Panc1 (cell line): Measurements from ENCODE around the gene BTLA. TPM values are rescaled to one million over a fixed set of nuclear protein-coding genes. Genes with fewer than 3 reads are reported as not detected.

Source experiments
- ATAC-seq: fragments of 200-7000 bp; cut with Tn5 transposase; 2 replicates; pipeline ENCODE4 v1.9.1; 2020; ENCODE audit warnings: mild to moderate bottlenecking, moderate library complexity
- BruUV-seq: library from RNA; stranded (reverse); fragments of 400-500 nt; replicated peaks from 2 replicates; lab custom pipeline; 2021; lab: Mats Ljungman, UMichigan
- CTCF ChIA-PET: fragments of 300-600 bp; sonication (Branson Sonifier 250); formaldehyde crosslinking; loops from one replicate; lab custom pipeline; 2022; ENCODE audit warnings: antibody characterized with exemption; lab: Charles Lee
- POLR2A ChIA-PET: fragments of 300-600 bp; sonication (Branson Sonifier 250); formaldehyde crosslinking; loops from one replicate; lab custom pipeline; 2022; ENCODE audit warnings: antibody characterized with exemption; lab: Charles Lee
- DNase-seq: peaks from one replicate; pipeline ENCODE4 v3.0.0-alpha.2; 2010; ENCODE audit warnings: low read depth, low spot score
- H3K27ac ChIP-seq: 2 replicates; pipeline ENCODE4 v1.5.1; 2011; ENCODE audit warnings: mild to moderate bottlenecking, low read length, inconsistent platforms
- H3K27me3 ChIP-seq: fragments of 200-500 bp; sonication (Bioruptor generic); 2 replicates; pipeline ENCODE4 v1.6.0; 2014; ENCODE audit warnings: low read length, inconsistent platforms; ENCODE audit not compliant: control insufficient read depth, insufficient read depth
- H3K36me3 ChIP-seq: fragments of 200-500 bp; sonication (Bioruptor generic); 2 replicates; pipeline ENCODE4 v1.5.1; 2014; ENCODE audit warnings: inconsistent platforms, mild to moderate bottlenecking, low read length, moderate library complexity; ENCODE audit not compliant: control insufficient read depth, insufficient read depth
- H3K4me1 ChIP-seq: 2 replicates; pipeline ENCODE4 v1.5.1; 2011; ENCODE audit warnings: inconsistent platforms, mild to moderate bottlenecking, low read length, moderate library complexity; ENCODE audit not compliant: control insufficient read depth, insufficient read depth
- H3K4me3 ChIP-seq, 2 experiments: 2 replicates each; pipeline ENCODE4 v1.5.1; 2011 to 2012; ENCODE audit warnings: low read depth in 2 of 2, low read length in 2 of 2, mild to moderate bottlenecking in 2 of 2, inconsistent platforms in 1 of 2, moderate library complexity in 1 of 2
- H3K9me3 ChIP-seq: fragments of 200-500 bp; sonication (Bioruptor generic); 2 replicates; pipeline ENCODE4 v1.5.1; 2014; ENCODE audit warnings: low read depth, mild to moderate bottlenecking, inconsistent platforms, low read length, moderate library complexity; ENCODE audit not compliant: control insufficient read depth, insufficient read depth
- POLR2AphosphoS5 ChIP-seq: IDR thresholded peaks from 2 replicates; pipeline ENCODE4 v1.6.1; 2012; ENCODE audit warnings: mild to moderate bottlenecking, low read depth, low read length, moderate library complexity
- SIN3A ChIP-seq: IDR thresholded peaks from 2 replicates; pipeline ENCODE4 v1.6.1; 2012; ENCODE audit warnings: low read depth, mild to moderate bottlenecking, low read length, moderate library complexity, borderline replicate concordance; ENCODE audit not compliant: insufficient read depth
- TCF7L2 ChIP-seq: IDR thresholded peaks from 2 replicates; pipeline ENCODE4 v1.6.1; 2011; ENCODE audit warnings: mild to moderate bottlenecking, low read depth, low read length, inconsistent platforms
- in situ Hi-C: cut with HindIII; loops from 2 replicates; pipeline ENCODE4 v1.10.0; 2016; ENCODE audit warnings: low sequenced_read_pairs, low pct_unique_long_range_greater_than_20kb
- intact Hi-C: fragments of 100-400 bp; cut with micrococcal nuclease; formaldehyde crosslinking; loops from one replicate; pipeline ENCODE4 v1.10.0; 2022; ENCODE audit not compliant: unreplicated experiment
- total RNA-seq: library from RNA; stranded (reverse); gene quantifications from one replicate; pipeline ENCODE4 v1.2.1, GENCODE V29; 2021; ENCODE audit not compliant: unreplicated experiment
- TF ChIP-seq, protein P1 (sequence below), 2 experiments: IDR thresholded peaks; 2 replicates each; pipeline ENCODE4 v1.6.1; 2011 to 2012; ENCODE audit warnings: low read depth in 2 of 2, control low read depth in 1 of 2, low read length in 1 of 2, mild to moderate bottlenecking in 1 of 2, moderate library complexity in 1 of 2; ENCODE audit not compliant: insufficient read depth in 1 of 2
- TF ChIP-seq, protein P2 (sequence below): fragments of 450-650 bp; IDR thresholded peaks from 2 replicates; pipeline ENCODE4 v1.5.1; 2017; ENCODE audit warnings: mild to moderate bottlenecking

BTLA gene
- total RNA-seq, 1 experiment from 2014 or later: not detected

DNA sequence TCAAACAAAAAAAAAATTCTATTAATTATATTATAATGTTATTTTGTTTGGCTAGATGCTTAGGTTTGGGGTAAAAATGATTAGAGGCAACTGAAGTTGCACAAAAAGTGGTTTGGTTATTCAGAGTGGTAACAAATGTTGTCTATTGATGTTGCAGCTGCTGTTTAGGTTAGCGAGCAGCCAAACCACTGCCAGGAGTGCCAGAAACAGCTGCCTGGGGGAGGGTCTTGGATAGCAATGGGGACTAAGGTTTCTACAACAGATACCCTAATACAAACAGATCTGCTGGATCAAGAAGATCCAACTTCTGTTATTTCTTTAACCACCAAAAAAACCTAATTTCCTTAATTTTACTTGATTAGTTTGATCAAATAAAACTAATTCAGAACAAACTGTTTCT lies 26.6 kb downstream of the BTLA start:
- Histone ChIP-seq H3K4me1 (no peaks in the 10 kb centered on the region), H3K27ac (no peak overlapping the region), H3K4me3 (no peak overlapping the region), H3K27me3 (no peaks in the 10 kb centered on the region), H3K36me3 (no peaks in the 10 kb centered on the region), H3K9me3 (no peaks in the 10 kb centered on the region)
- in situ Hi-C loops: no loop called here
- ChIA-PET POLR2A (no interaction called here), CTCF (no interaction called here)
- DNase-seq: no peak
- ATAC-seq: no peak
- intact Hi-C loops: no loop called here
- no peak for TF ChIP-seq SIN3A
- no peak for TF ChIP-seq POLR2AphosphoS5
- TF ChIP-seq, protein P1, sequence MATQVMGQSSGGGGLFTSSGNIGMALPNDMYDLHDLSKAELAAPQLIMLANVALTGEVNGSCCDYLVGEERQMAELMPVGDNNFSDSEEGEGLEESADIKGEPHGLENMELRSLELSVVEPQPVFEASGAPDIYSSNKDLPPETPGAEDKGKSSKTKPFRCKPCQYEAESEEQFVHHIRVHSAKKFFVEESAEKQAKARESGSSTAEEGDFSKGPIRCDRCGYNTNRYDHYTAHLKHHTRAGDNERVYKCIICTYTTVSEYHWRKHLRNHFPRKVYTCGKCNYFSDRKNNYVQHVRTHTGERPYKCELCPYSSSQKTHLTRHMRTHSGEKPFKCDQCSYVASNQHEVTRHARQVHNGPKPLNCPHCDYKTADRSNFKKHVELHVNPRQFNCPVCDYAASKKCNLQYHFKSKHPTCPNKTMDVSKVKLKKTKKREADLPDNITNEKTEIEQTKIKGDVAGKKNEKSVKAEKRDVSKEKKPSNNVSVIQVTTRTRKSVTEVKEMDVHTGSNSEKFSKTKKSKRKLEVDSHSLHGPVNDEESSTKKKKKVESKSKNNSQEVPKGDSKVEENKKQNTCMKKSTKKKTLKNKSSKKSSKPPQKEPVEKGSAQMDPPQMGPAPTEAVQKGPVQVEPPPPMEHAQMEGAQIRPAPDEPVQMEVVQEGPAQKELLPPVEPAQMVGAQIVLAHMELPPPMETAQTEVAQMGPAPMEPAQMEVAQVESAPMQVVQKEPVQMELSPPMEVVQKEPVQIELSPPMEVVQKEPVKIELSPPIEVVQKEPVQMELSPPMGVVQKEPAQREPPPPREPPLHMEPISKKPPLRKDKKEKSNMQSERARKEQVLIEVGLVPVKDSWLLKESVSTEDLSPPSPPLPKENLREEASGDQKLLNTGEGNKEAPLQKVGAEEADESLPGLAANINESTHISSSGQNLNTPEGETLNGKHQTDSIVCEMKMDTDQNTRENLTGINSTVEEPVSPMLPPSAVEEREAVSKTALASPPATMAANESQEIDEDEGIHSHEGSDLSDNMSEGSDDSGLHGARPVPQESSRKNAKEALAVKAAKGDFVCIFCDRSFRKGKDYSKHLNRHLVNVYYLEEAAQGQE (IDR thresholded peaks at IDR 0.05; ENCODE audit: insufficient read depth in 1 of 2, low read depth in 2 of 2, low read length in 1 of 2): no peak
- no peak for TF ChIP-seq TCF7L2
- TF ChIP-seq, protein P2, sequence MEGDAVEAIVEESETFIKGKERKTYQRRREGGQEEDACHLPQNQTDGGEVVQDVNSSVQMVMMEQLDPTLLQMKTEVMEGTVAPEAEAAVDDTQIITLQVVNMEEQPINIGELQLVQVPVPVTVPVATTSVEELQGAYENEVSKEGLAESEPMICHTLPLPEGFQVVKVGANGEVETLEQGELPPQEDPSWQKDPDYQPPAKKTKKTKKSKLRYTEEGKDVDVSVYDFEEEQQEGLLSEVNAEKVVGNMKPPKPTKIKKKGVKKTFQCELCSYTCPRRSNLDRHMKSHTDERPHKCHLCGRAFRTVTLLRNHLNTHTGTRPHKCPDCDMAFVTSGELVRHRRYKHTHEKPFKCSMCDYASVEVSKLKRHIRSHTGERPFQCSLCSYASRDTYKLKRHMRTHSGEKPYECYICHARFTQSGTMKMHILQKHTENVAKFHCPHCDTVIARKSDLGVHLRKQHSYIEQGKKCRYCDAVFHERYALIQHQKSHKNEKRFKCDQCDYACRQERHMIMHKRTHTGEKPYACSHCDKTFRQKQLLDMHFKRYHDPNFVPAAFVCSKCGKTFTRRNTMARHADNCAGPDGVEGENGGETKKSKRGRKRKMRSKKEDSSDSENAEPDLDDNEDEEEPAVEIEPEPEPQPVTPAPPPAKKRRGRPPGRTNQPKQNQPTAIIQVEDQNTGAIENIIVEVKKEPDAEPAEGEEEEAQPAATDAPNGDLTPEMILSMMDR: no peak
- no TSS peak for BruUV-seq

DNA sequence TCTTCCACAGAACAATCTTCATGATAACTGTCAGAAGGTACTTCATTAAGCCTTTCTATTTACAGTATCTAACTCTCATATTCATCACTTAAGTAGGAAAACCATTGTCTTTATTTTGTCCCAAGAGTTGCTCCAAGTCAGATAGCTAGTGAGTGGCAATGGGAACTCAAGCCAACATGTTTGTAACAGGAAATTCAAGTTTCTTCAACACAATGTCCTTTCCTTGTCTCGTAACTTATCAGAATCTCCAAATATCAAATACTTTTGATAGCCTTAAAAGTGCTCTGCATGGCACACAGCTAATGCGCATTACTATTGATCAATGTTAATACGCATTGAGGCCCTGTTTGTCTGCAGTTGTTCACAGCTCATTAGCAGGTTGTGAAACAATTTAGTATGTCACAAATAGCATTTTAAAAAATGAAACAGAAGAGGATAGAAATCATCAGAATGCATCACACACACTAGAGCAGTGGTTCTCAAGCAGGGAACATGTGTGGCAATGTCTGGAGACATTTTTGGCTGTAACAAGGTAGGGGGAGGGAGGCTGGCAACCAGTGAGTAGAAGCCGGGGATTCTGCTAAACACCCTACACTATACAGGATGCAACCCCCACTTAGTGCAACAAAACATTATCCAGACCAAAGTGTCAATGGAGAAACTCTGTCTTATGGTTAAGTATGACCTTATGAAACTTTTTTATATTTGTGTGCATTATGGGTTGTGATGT lies 27.5 kb downstream of the BTLA start:
- no peak for ATAC-seq
- intact Hi-C loops (no loop called here), in situ Hi-C loops (no loop called here)
- CTCF ChIA-PET: no interaction called here
- no peaks in the 10 kb centered on the region for H3K27me3 ChIP-seq
- DNase-seq: no peak
- no peak overlapping the region for H3K27ac ChIP-seq
- H3K4me3 ChIP-seq: no peak overlapping the region
- POLR2A ChIA-PET: no interaction called here
- BruUV-seq: no TSS peak
- no peaks in the 10 kb centered on the region; the same call in 1 of the 2 replicates for H3K4me1 ChIP-seq
- no peaks in the 10 kb centered on the region for H3K9me3 ChIP-seq
- H3K36me3 ChIP-seq: no peaks in the 10 kb centered on the region
- TF ChIP-seq POLR2AphosphoS5 (no peak), SIN3A (no peak), TCF7L2 (no peak)
- TF ChIP-seq, protein P1 (IDR thresholded peaks at IDR 0.05; ENCODE audit: insufficient read depth in 1 of 2, low read depth in 2 of 2, low read length in 1 of 2): no peak
- TF ChIP-seq, protein P2: no peak
